ENCODE measurements around the gene ATF5.

ATF5 gene

DNA sequence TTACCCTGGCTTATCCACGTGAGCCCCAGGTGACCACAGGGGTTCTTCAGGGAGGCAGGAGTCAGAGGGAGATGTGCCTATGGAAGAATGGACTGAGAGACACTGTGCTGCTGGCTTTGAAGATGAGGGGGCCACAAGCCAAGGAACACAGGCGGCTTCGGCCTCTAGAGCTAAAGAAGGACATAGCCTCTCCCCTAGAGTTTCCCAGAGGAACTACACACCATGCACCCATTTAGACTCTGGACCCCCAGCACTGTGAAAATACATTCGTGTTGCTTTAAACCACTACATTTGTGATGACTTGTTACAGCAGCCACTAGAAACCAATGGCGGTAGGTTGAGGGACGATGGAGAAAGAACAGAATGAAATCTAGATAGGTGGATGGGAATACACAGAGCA lies 13.7 kb upstream of the ATF5 start:
- no peak overlapping the region for H3K14ac ChIP-seq (ENCODE audit: low read length in 2 of 2)
- H3K4me1 ChIP-seq (ENCODE audit: control insufficient read depth, insufficient read depth, low read depth, low read length): peaks cover 4% of the 10 kb centered on the region
- H3K36me3 ChIP-seq (ENCODE audit: control insufficient read depth in 1 of 2, insufficient read depth in 2 of 2, low read depth in 1 of 2, low read length in 2 of 2): peaks cover 55 to 56% of the 10 kb centered on the region in 2 experiments
- no peak overlapping the region for H3K18ac ChIP-seq (ENCODE audit: low read depth in 1 of 2, low read length in 2 of 2)
- no peak overlapping the region for H3K4me2 ChIP-seq (ENCODE audit: low read length, poor library complexity, severe bottlenecking)
- peaks cover 36% of the 10 kb centered on the region for H3K79me1 ChIP-seq (replicated peaks; ENCODE audit: low read length, poor library complexity, severe bottlenecking)
- H2AK5ac ChIP-seq (ENCODE audit: low read length, severe bottlenecking): no peak overlapping the region
- no peak overlapping the region for H3K9ac ChIP-seq (ENCODE audit: low read length)
- H4K8ac ChIP-seq (ENCODE audit: low read length): no peak overlapping the region
- no peaks in the 10 kb centered on the region for H3K9me3 ChIP-seq (ENCODE audit: control insufficient read depth, low read length)
- no peak overlapping the region for H2BK120ac ChIP-seq (ENCODE audit: low read depth, low read length)
- no peak overlapping the region for H3K4ac ChIP-seq (ENCODE audit: low read depth in 1 of 2, low read length in 2 of 2)
- H3K4me3 ChIP-seq (ENCODE audit: insufficient read depth in 1 of 2, low read depth in 1 of 2, low read length in 2 of 2): no peak overlapping the region
- H2BK12ac ChIP-seq (ENCODE audit: low read length in 2 of 2): no peak overlapping the region
- no peak overlapping the region for H2AFZ ChIP-seq (ENCODE audit: low read depth, low read length)
- no peak overlapping the region for H2BK15ac ChIP-seq (ENCODE audit: low read depth, poor library complexity, severe bottlenecking)
- DNase-seq: no peak
- no peak overlapping the region for H2BK5ac ChIP-seq (ENCODE audit: low read depth, low read length, poor library complexity, severe bottlenecking)
- H3K27ac ChIP-seq (ENCODE audit: low read length, poor library complexity, severe bottlenecking): no peak overlapping the region
- H3K27me3 ChIP-seq (ENCODE audit: control insufficient read depth in 1 of 2, insufficient read depth in 1 of 2, low read length in 2 of 2): no peaks in the 10 kb centered on the region
- no peak overlapping the region for H3K23ac ChIP-seq (ENCODE audit: low read length in 2 of 2)
- WGBS: 100% methylated on average over 6 of the region's 6 CpGs
- H4K91ac ChIP-seq (ENCODE audit: low read length): no peak overlapping the region

DNA sequence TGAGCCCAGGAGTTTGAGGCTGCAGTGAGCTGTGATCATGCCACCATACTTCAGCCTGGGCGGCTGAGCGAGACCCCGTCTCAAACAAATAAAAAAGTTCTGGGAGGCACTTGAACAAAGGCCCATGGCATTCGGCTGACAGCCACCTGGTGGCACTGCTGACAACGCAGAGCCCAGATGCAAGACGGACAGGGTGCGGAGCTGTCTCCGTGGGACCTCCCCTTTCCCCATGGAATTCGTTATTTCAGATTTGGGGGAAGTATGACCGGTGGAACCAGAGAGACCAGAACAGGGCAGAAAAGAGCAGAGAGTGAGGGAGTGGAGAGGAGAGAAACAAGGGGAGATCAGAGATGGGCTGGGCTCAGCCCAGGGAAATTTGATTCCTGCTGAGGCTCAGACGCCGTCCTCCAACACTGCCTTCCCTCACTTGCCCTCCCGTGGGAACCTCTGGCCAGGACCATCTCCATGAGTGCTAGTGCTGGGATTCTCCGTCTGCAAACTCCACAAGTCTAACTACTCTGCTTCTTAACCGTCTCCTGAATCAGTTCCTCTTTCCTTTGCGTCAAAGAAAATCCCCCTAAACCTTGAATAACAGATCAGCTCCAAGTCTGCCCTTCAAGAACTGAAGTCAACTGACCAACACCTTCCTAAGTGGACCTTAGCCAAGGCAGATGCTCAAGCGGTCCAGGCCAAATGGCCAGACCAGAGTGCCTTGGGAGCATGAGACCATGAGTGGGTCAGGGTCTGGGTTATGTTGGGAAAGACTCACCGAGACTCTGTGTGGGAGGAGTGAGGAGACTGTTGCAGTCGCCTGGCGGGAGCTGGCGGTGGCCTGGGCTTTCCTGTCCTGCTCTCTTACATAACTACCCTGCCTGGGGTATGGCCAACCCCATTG lies 11.9 kb upstream of the ATF5 start:
- H3K4me1 ChIP-seq (ENCODE audit: control insufficient read depth, insufficient read depth, low read depth, low read length): peaks cover 12% of the 10 kb centered on the region
- H3K18ac ChIP-seq (ENCODE audit: low read depth in 1 of 2, low read length in 2 of 2): no peak overlapping the region
- no peak overlapping the region for H2BK15ac ChIP-seq (ENCODE audit: low read depth, poor library complexity, severe bottlenecking)
- H2AFZ ChIP-seq (ENCODE audit: low read depth, low read length): no peak overlapping the region
- H3K9me3 ChIP-seq (ENCODE audit: control insufficient read depth, low read length): no peaks in the 10 kb centered on the region
- no peak overlapping the region for H3K14ac ChIP-seq (ENCODE audit: low read length in 2 of 2)
- no peak overlapping the region for H3K4ac ChIP-seq (ENCODE audit: low read depth in 1 of 2, low read length in 2 of 2)
- H3K27me3 ChIP-seq (ENCODE audit: control insufficient read depth in 1 of 2, insufficient read depth in 1 of 2, low read length in 2 of 2): no peaks in the 10 kb centered on the region
- WGBS: 90% methylated on average over 19 of the region's 21 CpGs
- H4K8ac ChIP-seq (ENCODE audit: low read length): no peak overlapping the region
- no peak overlapping the region for H2BK5ac ChIP-seq (ENCODE audit: low read depth, low read length, poor library complexity, severe bottlenecking)
- peaks cover 41% of the 10 kb centered on the region for H3K79me1 ChIP-seq (replicated peaks; ENCODE audit: low read length, poor library complexity, severe bottlenecking)
- no peak overlapping the region for H3K4me3 ChIP-seq (ENCODE audit: insufficient read depth in 1 of 2, low read depth in 1 of 2, low read length in 2 of 2)
- no peak overlapping the region for H3K4me2 ChIP-seq (ENCODE audit: low read length, poor library complexity, severe bottlenecking)
- no peak overlapping the region for H3K23ac ChIP-seq (ENCODE audit: low read length in 2 of 2)
- H2BK12ac ChIP-seq (ENCODE audit: low read length in 2 of 2): no peak overlapping the region
- H4K91ac ChIP-seq (ENCODE audit: low read length): no peak overlapping the region
- no peak for DNase-seq
- no peak overlapping the region for H2AK5ac ChIP-seq (ENCODE audit: low read length, severe bottlenecking)
- no peak overlapping the region for H3K27ac ChIP-seq (ENCODE audit: low read length, poor library complexity, severe bottlenecking)
- H3K36me3 ChIP-seq (ENCODE audit: control insufficient read depth in 1 of 2, insufficient read depth in 2 of 2, low read depth in 1 of 2, low read length in 2 of 2): peaks cover 67 to 69% of the 10 kb centered on the region in 2 experiments
- H3K9ac ChIP-seq (ENCODE audit: low read length): no peak overlapping the region
- H2BK120ac ChIP-seq (ENCODE audit: low read depth, low read length): no peak overlapping the region

DNA sequence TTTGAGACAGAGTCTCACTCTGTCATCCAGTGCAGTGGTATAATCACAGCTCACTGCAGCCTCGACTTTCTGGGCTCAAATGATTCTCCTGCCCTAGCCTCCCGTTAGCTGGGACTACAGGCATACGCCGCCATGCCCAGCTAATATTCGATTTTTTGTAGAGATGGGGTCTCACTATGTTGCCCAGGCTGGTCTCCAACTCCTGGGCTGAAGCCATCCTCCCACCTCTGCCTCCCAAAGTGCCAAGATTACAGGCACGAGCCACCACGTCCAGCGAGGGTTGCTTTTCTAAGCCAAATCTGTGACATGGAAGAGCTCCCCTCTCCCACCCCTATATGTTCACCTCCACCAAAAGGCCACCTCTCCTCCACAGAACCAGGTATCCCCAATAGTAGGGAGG lies 10.9 kb upstream of the ATF5 start:
- peaks cover 19% of the 10 kb centered on the region for H3K4me1 ChIP-seq (ENCODE audit: control insufficient read depth, insufficient read depth, low read depth, low read length)
- H2BK120ac ChIP-seq (ENCODE audit: low read depth, low read length): no peak overlapping the region
- H2BK5ac ChIP-seq (ENCODE audit: low read depth, low read length, poor library complexity, severe bottlenecking): no peak overlapping the region
- WGBS: 100% methylated on average over 6 of the region's 8 CpGs
- no peak overlapping the region for H3K18ac ChIP-seq (ENCODE audit: low read depth in 1 of 2, low read length in 2 of 2)
- no peak overlapping the region for H3K4me2 ChIP-seq (ENCODE audit: low read length, poor library complexity, severe bottlenecking)
- H3K79me1 ChIP-seq (replicated peaks; ENCODE audit: low read length, poor library complexity, severe bottlenecking): peaks cover 37% of the 10 kb centered on the region
- H2BK12ac ChIP-seq (ENCODE audit: low read length in 2 of 2): no peak overlapping the region
- no peak overlapping the region for H3K27ac ChIP-seq (ENCODE audit: low read length, poor library complexity, severe bottlenecking)
- H3K27me3 ChIP-seq (ENCODE audit: control insufficient read depth in 1 of 2, insufficient read depth in 1 of 2, low read length in 2 of 2): no peaks in the 10 kb centered on the region
- no peak for DNase-seq
- no peak overlapping the region for H3K23ac ChIP-seq (ENCODE audit: low read length in 2 of 2)
- H2BK15ac ChIP-seq (ENCODE audit: low read depth, poor library complexity, severe bottlenecking): no peak overlapping the region
- H3K9ac ChIP-seq (ENCODE audit: low read length): no peak overlapping the region
- H2AFZ ChIP-seq (ENCODE audit: low read depth, low read length): no peak overlapping the region
- no peak overlapping the region for H4K8ac ChIP-seq (ENCODE audit: low read length)
- no peak overlapping the region for H3K4me3 ChIP-seq (ENCODE audit: insufficient read depth in 1 of 2, low read depth in 1 of 2, low read length in 2 of 2)
- no peaks in the 10 kb centered on the region for H3K9me3 ChIP-seq (ENCODE audit: control insufficient read depth, low read length)
- no peak overlapping the region for H3K14ac ChIP-seq (ENCODE audit: low read length in 2 of 2)
- H3K36me3 ChIP-seq (ENCODE audit: control insufficient read depth in 1 of 2, insufficient read depth in 2 of 2, low read depth in 1 of 2, low read length in 2 of 2): peaks cover 63 to 71% of the 10 kb centered on the region in 2 experiments
- no peak overlapping the region for H2AK5ac ChIP-seq (ENCODE audit: low read length, severe bottlenecking)
- H3K4ac ChIP-seq (ENCODE audit: low read depth in 1 of 2, low read length in 2 of 2): no peak overlapping the region
- no peak overlapping the region for H4K91ac ChIP-seq (ENCODE audit: low read length)

DNA sequence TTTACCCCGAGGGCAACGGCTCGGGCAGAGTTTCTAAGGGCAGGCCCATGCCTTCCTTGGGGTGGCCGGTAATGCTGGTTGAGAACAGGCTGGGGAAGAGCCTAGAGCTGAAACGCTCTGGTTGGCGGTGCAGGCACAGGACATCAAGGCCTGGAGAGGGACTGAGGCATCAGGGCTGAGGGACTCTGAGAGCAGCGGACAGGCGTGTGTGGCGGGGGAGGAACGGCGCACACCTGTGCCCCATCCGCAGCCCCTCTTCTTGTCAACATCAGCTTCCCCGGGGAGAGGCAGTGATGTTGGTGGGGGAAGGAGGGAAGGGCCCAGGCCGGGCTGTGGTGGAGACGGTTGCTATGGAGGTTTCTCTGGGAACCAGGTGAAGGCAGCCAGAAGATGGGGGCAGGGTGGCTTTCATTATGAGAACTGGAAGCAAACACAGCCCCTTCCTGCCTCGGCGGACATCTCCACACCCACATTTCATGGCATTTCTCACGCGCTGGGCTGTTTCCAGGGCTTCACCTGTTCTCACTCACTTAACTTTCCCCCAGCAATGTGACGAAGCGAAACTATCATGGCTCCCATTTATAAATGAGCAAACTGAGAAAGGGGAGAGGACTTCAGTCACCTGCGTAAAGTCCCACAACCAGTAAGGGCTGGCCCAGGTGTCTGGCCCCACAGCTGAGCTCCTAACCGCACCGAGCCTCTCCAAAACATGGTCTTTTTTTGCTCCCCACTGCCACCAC lies 8.2 kb upstream of the ATF5 start:
- Histone ChIP-seq H3K23ac (ENCODE audit: low read length in 2 of 2) (no peak overlapping the region), H2BK120ac (ENCODE audit: low read depth, low read length) (no peak overlapping the region), H2BK12ac (ENCODE audit: low read length in 2 of 2) (no peak overlapping the region), H3K36me3 (ENCODE audit: control insufficient read depth in 1 of 2, insufficient read depth in 2 of 2, low read depth in 1 of 2, low read length in 2 of 2) (peaks cover 62 to 66% of the 10 kb centered on the region in 2 experiments), H3K9ac (ENCODE audit: low read length) (no peak overlapping the region), H2AK5ac (ENCODE audit: low read length, severe bottlenecking) (no peak overlapping the region), H3K27me3 (ENCODE audit: control insufficient read depth in 1 of 2, insufficient read depth in 1 of 2, low read length in 2 of 2) (no peaks in the 10 kb centered on the region), H3K4me2 (ENCODE audit: low read length, poor library complexity, severe bottlenecking) (no peak overlapping the region), H3K4me1 (ENCODE audit: control insufficient read depth, insufficient read depth, low read depth, low read length) (peaks cover 21% of the 10 kb centered on the region), H3K14ac (ENCODE audit: low read length in 2 of 2) (no peak overlapping the region), H3K4me3 (ENCODE audit: insufficient read depth in 1 of 2, low read depth in 1 of 2, low read length in 2 of 2) (no peak overlapping the region), H4K8ac (ENCODE audit: low read length) (no peak overlapping the region), H3K27ac (ENCODE audit: low read length, poor library complexity, severe bottlenecking) (no peak overlapping the region), H2AFZ (ENCODE audit: low read depth, low read length) (no peak overlapping the region), H2BK5ac (ENCODE audit: low read depth, low read length, poor library complexity, severe bottlenecking) (no peak overlapping the region), H2BK15ac (ENCODE audit: low read depth, poor library complexity, severe bottlenecking) (no peak overlapping the region), H3K4ac (ENCODE audit: low read depth in 1 of 2, low read length in 2 of 2) (no peak overlapping the region), H3K9me3 (ENCODE audit: control insufficient read depth, low read length) (no peaks in the 10 kb centered on the region), H3K79me1 (replicated peaks; ENCODE audit: low read length, poor library complexity, severe bottlenecking) (peaks cover 23% of the 10 kb centered on the region), H4K91ac (ENCODE audit: low read length) (no peak overlapping the region), H3K18ac (ENCODE audit: low read depth in 1 of 2, low read length in 2 of 2) (no peak overlapping the region)
- DNase-seq: no peak
- 94% methylated on average over 21 of the region's 24 CpGs for WGBS
